Esophagus (tissue), 2 donors: ENCODE data around the gene ATP2B2. TPM values are rescaled to one million over a fixed set of nuclear protein-coding genes. Genes with fewer than 3 reads are reported as not detected.

Source experiments
- H3K27ac ChIP-seq, 2 donors: one replicate each; pipeline ENCODE4 v1.5.1; 2013; ENCODE audit warnings: low read depth in 2 of 2, mild to moderate bottlenecking in 2 of 2, inconsistent platforms in 1 of 2, low read length in 1 of 2, moderate library complexity in 1 of 2
- H3K27me3 ChIP-seq, 2 donors: one replicate each; pipeline ENCODE4 v1.6.1; 2013; ENCODE audit warnings: low read length in 2 of 2, control low read depth in 1 of 2, mild to moderate bottlenecking in 1 of 2; ENCODE audit not compliant: insufficient read depth in 2 of 2, control insufficient read depth in 1 of 2
- H3K36me3 ChIP-seq, 2 donors: one replicate each; pipeline ENCODE4 v1.6.1; 2013; ENCODE audit warnings: low read length in 1 of 2; ENCODE audit not compliant: control insufficient read depth in 2 of 2, insufficient read depth in 2 of 2
- H3K4me1 ChIP-seq, 2 donors: one replicate each; pipeline ENCODE4 v1.6.1; 2013; ENCODE audit warnings: low read length in 1 of 2; ENCODE audit not compliant: control insufficient read depth in 2 of 2, insufficient read depth in 2 of 2
- H3K4me3 ChIP-seq, 2 donors: one replicate each; pipeline ENCODE4 v1.5.1; 2013; ENCODE audit warnings: low read length in 2 of 2, mild to moderate bottlenecking in 2 of 2, low read depth in 1 of 2, moderate library complexity in 1 of 2
- H3K9me3 ChIP-seq, 2 donors: one replicate each; pipeline ENCODE4 v1.6.1; 2013; ENCODE audit warnings: mild to moderate bottlenecking in 2 of 2, low read depth in 1 of 2, low read length in 1 of 2, moderate library complexity in 1 of 2; ENCODE audit not compliant: control insufficient read depth in 2 of 2, insufficient read depth in 1 of 2
- WGBS, 2 donors: extraction: QIAGEN DNeasy Blood & Tissue Kit; methylation state at CpG; one replicate each; pipeline ENCODE4 v1.1.7; 2013; 5-methylcytosine and 5-hydroxymethylcytosine counted together
- polyA plus RNA-seq, 2 donors: library from polyadenylated mRNA; stranded (reverse); fragments of 200-250 nt; gene quantifications; one replicate each; pipeline ENCODE4 v1.2.3, GENCODE V29; 2013
- donor health status: healthy with polysubstance abuse.
- donor health status: Bipolar disorder and iron deficiency.

ATP2B2 gene
- polyA plus RNA-seq, 2 donors, result 0.06 to 0.08 TPM

- no peak overlapping the region for H3K27ac ChIP-seq
- 92 to 96% methylated on average over 14 of the region's 14 CpGs for WGBS, 2 donors
- no peaks in the 10 kb centered on the region for H3K27me3 ChIP-seq
- no peaks in the 10 kb centered on the region for H3K36me3 ChIP-seq
- no peak overlapping the region for H3K4me3 ChIP-seq
- no peaks in the 10 kb centered on the region for H3K9me3 ChIP-seq
- H3K4me1 ChIP-seq, result no peaks in the 10 kb centered on the region
These were observed 103.2 kb downstream of the ATP2B2 start for GRCh38 chr3:10401990-10402761.

GRCh38 chr3:10400749-10401495 lies 104.5 kb downstream of the ATP2B2 start:
- Histone ChIP-seq H3K9me3 (no peaks in the 10 kb centered on the region), H3K4me3 (no peak overlapping the region), H3K36me3 (no peaks in the 10 kb centered on the region), H3K27me3 (no peaks in the 10 kb centered on the region), H3K27ac (no peak overlapping the region), H3K4me1 (no peaks in the 10 kb centered on the region)
- WGBS, 2 donors, result 92 to 94% methylated on average over 12 of the region's 12 CpGs

DNA sequence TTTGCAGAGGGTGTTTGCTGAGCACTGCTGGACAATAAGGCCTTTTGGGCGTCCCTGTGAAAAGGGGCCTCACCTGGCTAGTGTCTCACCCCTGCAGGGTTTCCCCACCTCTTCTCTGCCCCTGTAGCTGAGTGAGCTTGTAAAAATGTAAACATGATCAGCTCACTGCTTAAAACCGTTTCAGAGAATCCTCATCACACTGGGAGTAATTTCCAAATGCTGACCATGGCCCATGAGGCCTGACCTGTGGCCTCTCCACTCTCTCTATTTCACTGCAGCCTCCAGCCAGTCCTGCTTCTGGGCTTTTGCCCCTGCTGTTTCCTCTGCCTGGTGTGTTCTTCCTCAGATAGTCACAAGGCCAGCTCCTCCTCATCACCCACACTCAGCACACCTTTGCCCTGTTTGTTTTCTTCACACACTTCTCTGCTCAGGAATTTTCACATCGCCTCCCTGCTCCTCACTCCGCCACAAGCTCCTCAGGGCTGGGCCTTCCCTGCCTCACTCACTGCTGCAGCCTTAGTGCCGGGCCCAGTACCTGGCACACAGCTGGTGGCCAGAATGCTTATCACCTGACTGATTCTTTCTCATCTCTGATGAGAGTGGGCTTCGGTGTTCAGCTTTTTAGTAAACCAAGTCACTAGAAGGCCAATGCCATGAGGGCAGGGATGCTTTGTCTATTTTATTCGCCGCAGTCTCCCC lies 105.2 kb downstream of the ATP2B2 start:
- Histone ChIP-seq H3K36me3 (no peaks in the 10 kb centered on the region), H3K27ac (no peak overlapping the region), H3K9me3 (no peaks in the 10 kb centered on the region), H3K4me3 (no peak overlapping the region), H3K4me1 (no peaks in the 10 kb centered on the region), H3K27me3 (no peaks in the 10 kb centered on the region)
- 84% methylated on average over 8 of the region's 8 CpGs for WGBS, 2 donors

GRCh38 chr3:10399634-10400033 lies 105.8 kb downstream of the ATP2B2 start:
- 92% methylated on average over 3 of the region's 3 CpGs for WGBS, 2 donors
- no peaks in the 10 kb centered on the region for H3K9me3 ChIP-seq
- no peaks in the 10 kb centered on the region for H3K4me1 ChIP-seq
- no peak overlapping the region for H3K27ac ChIP-seq
- H3K36me3 ChIP-seq, result no peaks in the 10 kb centered on the region
- no peaks in the 10 kb centered on the region for H3K27me3 ChIP-seq
- no peak overlapping the region for H3K4me3 ChIP-seq

- H3K36me3 ChIP-seq, result no peaks in the 10 kb centered on the region
- no peaks in the 10 kb centered on the region for H3K27me3 ChIP-seq
- no peak overlapping the region for H3K4me3 ChIP-seq
- no peaks in the 10 kb centered on the region for H3K9me3 ChIP-seq
- H3K4me1 ChIP-seq, result no peaks in the 10 kb centered on the region
- no peak overlapping the region for H3K27ac ChIP-seq
- WGBS, 2 donors, result 66 to 74% methylated on average over 4 of the region's 4 CpGs
These were observed 107.0 kb downstream of the ATP2B2 start for GRCh38 chr3:10398341-10398740.

GRCh38 chr3:10397879-10398278 lies 107.5 kb downstream of the ATP2B2 start:
- Histone ChIP-seq H3K27ac (no peak overlapping the region), H3K36me3 (no peaks in the 10 kb centered on the region), H3K27me3 (no peaks in the 10 kb centered on the region), H3K9me3 (no peaks in the 10 kb centered on the region), H3K4me3 (no peak overlapping the region), H3K4me1 (no peaks in the 10 kb centered on the region)
- WGBS, 2 donors, result 74 to 75% methylated on average over 4 of the region's 4 CpGs

DNA sequence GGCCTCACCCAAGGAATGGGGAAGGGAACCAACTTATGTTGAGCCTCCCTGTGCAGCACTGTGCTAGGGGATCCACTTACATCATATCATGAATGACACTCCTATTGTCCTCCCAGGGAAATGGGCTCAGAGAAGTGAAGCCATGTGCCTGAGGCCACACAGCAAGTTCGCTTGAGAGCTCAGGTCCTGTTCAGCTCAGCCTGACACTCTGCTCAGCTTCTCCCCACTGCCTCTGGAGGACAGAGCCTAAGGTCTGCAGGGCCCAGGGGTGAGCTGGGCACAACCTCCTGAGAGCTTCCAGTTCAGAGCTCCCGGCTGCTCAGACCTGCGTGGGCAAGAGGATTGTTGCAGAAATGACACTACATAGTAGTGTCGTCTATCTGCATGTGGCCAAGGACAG lies 108.5 kb downstream of the ATP2B2 start:
- Histone ChIP-seq H3K4me3 (no peak overlapping the region), H3K4me1 (no peaks in the 10 kb centered on the region), H3K27me3 (no peaks in the 10 kb centered on the region), H3K36me3 (no peaks in the 10 kb centered on the region), H3K9me3 (no peaks in the 10 kb centered on the region), H3K27ac (no peak overlapping the region)
- WGBS, 2 donors, result 84 to 88% methylated on average over 4 of the region's 4 CpGs

- no peak overlapping the region for H3K27ac ChIP-seq
- 75 to 79% methylated on average over 4 of the region's 4 CpGs for WGBS, 2 donors
- H3K4me3 ChIP-seq, result no peak overlapping the region
- no peaks in the 10 kb centered on the region for H3K9me3 ChIP-seq
- H3K36me3 ChIP-seq, result no peaks in the 10 kb centered on the region
- no peaks in the 10 kb centered on the region for H3K27me3 ChIP-seq
- no peaks in the 10 kb centered on the region for H3K4me1 ChIP-seq
These were observed 109.3 kb downstream of the ATP2B2 start for GRCh38 chr3:10396083-10396482.

GRCh38 chr3:10395671-10396070 lies 109.7 kb downstream of the ATP2B2 start:
- Histone ChIP-seq H3K4me1 (no peaks in the 10 kb centered on the region), H3K27ac (no peak overlapping the region), H3K36me3 (no peaks in the 10 kb centered on the region), H3K9me3 (no peaks in the 10 kb centered on the region), H3K4me3 (no peak overlapping the region), H3K27me3 (no peaks in the 10 kb centered on the region)
- 37 to 41% methylated on average over 4 of the region's 4 CpGs for WGBS, 2 donors
